ENCODE results near the gene WASF2. TPM values are rescaled to one million over a fixed set of nuclear protein-coding genes. Genes with fewer than 3 reads are reported as not detected.

Gene WASF2
- total RNA-seq, 1 experiment from 2014 or later = 65.9 TPM

GRCh38 chr1:27517907-27518718 lies 28.1 kb upstream of the WASF2 start:
- H3K9me3 ChIP-seq (ENCODE audit: control insufficient read depth, low read depth, low read length) = no peaks in the 10 kb centered on the region
- H3K56ac ChIP-seq (ENCODE audit: insufficient read length, low read depth, low read length) = no peak overlapping the region
- H2BK5ac ChIP-seq (ENCODE audit: insufficient read length, low read length) = no peak overlapping the region
- no peak overlapping the region for H2BK20ac ChIP-seq (ENCODE audit: low read depth, low read length, poor library complexity, severe bottlenecking)
- no peaks in the 10 kb centered on the region for H3K79me2 ChIP-seq (ENCODE audit: insufficient read depth, low read length)
- Mint-ChIP-seq H3K36me3 (ENCODE audit: insufficient read depth in 1 of 3, low read depth in 3 of 3) (no peaks in the 10 kb centered on the region), H3K4me1 (peaks cover 32 to 47% of the 10 kb centered on the region in 2 experiments), H3K9me3 (no peaks in the 10 kb centered on the region; a peak in 1 of 5 replicates), H3K27ac (peak overlapping the region in 2 of 3 experiments; percentile 12 to 53; a peak in 3 of 7 replicates), H3K27me3 (ENCODE audit: low read depth) (no peaks in the 10 kb centered on the region; the same call in 1 of the 2 replicates), H3K4me3 (no peak overlapping the region)
- H2BK120ac ChIP-seq (ENCODE audit: low read depth, low read length, poor library complexity, severe bottlenecking) = no peak overlapping the region
- H2BK12ac ChIP-seq (ENCODE audit: insufficient read length, low read depth, low read length) = no peak overlapping the region
- H2BK15ac ChIP-seq (ENCODE audit: low read depth, low read length) = no peak overlapping the region
- no peak for DNase-seq
- no peaks in the 10 kb centered on the region for H3K27me3 ChIP-seq (ENCODE audit: insufficient read depth, low read length)
- no peak overlapping the region for H3K18ac ChIP-seq (ENCODE audit: insufficient read length, low read depth, low read length)
- no peaks in the 10 kb centered on the region for H4K20me1 ChIP-seq (ENCODE audit: control insufficient read depth, insufficient read depth, insufficient read length)
- H3K9ac ChIP-seq (ENCODE audit: extremely low read depth, insufficient read length, low read length) = no peak overlapping the region
- no peak overlapping the region for H3K23ac ChIP-seq (ENCODE audit: insufficient read length, low read depth, low read length)
- no peak for TF ChIP-seq CTCF (conservative IDR thresholded peaks at IDR 0.05)
- H3K23me2 ChIP-seq (ENCODE audit: insufficient read length, low read depth, low read length, poor library complexity, severe bottlenecking) = no peaks in the 10 kb centered on the region
- no peak overlapping the region for H3K4me2 ChIP-seq (ENCODE audit: insufficient read depth, insufficient read length, low read length)
- H4K91ac ChIP-seq (ENCODE audit: insufficient read length, low read depth, low read length) = no peak overlapping the region
- no peak overlapping the region for H2AK5ac ChIP-seq (ENCODE audit: insufficient read length, low read length)
- no CpG with 5 or more reads among the region's 21 CpGs for WGBS (ENCODE audit: extremely low coverage, insufficient read length, low lambda C conversion rate)
- H2AFZ ChIP-seq (ENCODE audit: low read length) = no peak overlapping the region
- H4K5ac ChIP-seq (ENCODE audit: insufficient read length, low read depth, low read length) = no peak overlapping the region
- H3K27ac ChIP-seq (ENCODE audit: insufficient read length, low read depth, low read length) = no peak overlapping the region
- H3K14ac ChIP-seq (ENCODE audit: insufficient read depth, low read length) = no peak overlapping the region
- H4K8ac ChIP-seq (replicated peaks; ENCODE audit: insufficient read length, low read depth, low read length) = peak overlapping the region; percentile 4
- no peak overlapping the region for H3K4ac ChIP-seq (ENCODE audit: low read depth, low read length)
- no peak overlapping the region for H3T11ph ChIP-seq (ENCODE audit: low read length)
- 0 out of 2 replicates have a peak, but pooled peaks cover 2% of the 10 kb centered on the region for H3K4me1 ChIP-seq (ENCODE audit: insufficient read depth, low read length)
- no peaks in the 10 kb centered on the region for H3K79me1 ChIP-seq (ENCODE audit: insufficient read depth, low read depth, low read length, poor library complexity, severe bottlenecking)
